Astrocyte (in vitro differentiated cells and primary cell): ENCODE data around the gene RNH1. TPM values are rescaled to one million over a fixed set of nuclear protein-coding genes. Genes with fewer than 3 reads are reported as not detected.
A peak's percentile ranks its signal among the peaks of the same experiment; 100 is the strongest.

ENCODE experiments used
- DNase-seq: peaks from one replicate; pipeline ENCODE4 v3.0.0-alpha.2; 2010; ENCODE audit warnings: low read depth
- FAIRE-seq: peaks from 2 replicates; lab custom pipeline; 2011; peaks lifted over from hg19 to GRCh38; lab: Jason Lieb, UNC
- H2AFZ ChIP-seq: 2 replicates; pipeline ENCODE4 v1.6.0; 2012; ENCODE audit warnings: low read depth, low read length, inconsistent platforms
- H3K27ac ChIP-seq: 2 replicates; pipeline ENCODE4 v1.5.1; 2011; ENCODE audit warnings: low read depth, low read length, inconsistent platforms
- H3K27me3 ChIP-seq: 2 replicates; pipeline ENCODE4 v1.6.0; 2011; ENCODE audit warnings: low read length, inconsistent platforms; ENCODE audit not compliant: insufficient read depth
- H3K36me3 ChIP-seq: 2 replicates; pipeline ENCODE4 v1.5.1; 2011; ENCODE audit warnings: low read length, inconsistent platforms; ENCODE audit not compliant: insufficient read depth
- H3K4me1 ChIP-seq: 2 replicates; pipeline ENCODE4 v1.5.1; 2011; ENCODE audit warnings: low read length, inconsistent platforms; ENCODE audit not compliant: insufficient read depth
- H3K4me2 ChIP-seq: 2 replicates; pipeline ENCODE4 v1.6.0; 2012; ENCODE audit warnings: low read length, inconsistent platforms
- H3K4me3 ChIP-seq: 2 replicates; pipeline ENCODE4 v1.5.1; 2011; ENCODE audit warnings: low read depth, mild to moderate bottlenecking, low read length, inconsistent platforms; ENCODE audit not compliant: insufficient read depth
- H3K79me2 ChIP-seq: 2 replicates; pipeline ENCODE4 v1.6.0; 2012; ENCODE audit warnings: mild to moderate bottlenecking, low read length, inconsistent platforms; ENCODE audit not compliant: insufficient read depth
- H3K9ac ChIP-seq: 2 replicates; pipeline ENCODE4 v1.6.0; 2012; ENCODE audit warnings: mild to moderate bottlenecking, low read length, inconsistent platforms
- H3K9me3 ChIP-seq: 2 replicates; pipeline ENCODE4 v1.5.1; 2012; ENCODE audit warnings: low read depth, mild to moderate bottlenecking, low read length, inconsistent platforms; ENCODE audit not compliant: insufficient read depth
- H4K20me1 ChIP-seq: 2 replicates; pipeline ENCODE4 v1.6.0; 2012; ENCODE audit warnings: low read length, inconsistent platforms; ENCODE audit not compliant: insufficient read depth
- H3K27ac Mint-ChIP-seq: one replicate; pipeline ENCODE4 v1.8.0; 2021; ENCODE audit warnings: mild to moderate bottlenecking, mixed read lengths; ENCODE audit not compliant: unreplicated experiment
- H3K27me3 Mint-ChIP-seq: one replicate; pipeline ENCODE4 v1.8.0; 2021; ENCODE audit warnings: low read depth, mixed read lengths; ENCODE audit not compliant: unreplicated experiment
- H3K36me3 Mint-ChIP-seq: one replicate; pipeline ENCODE4 v1.8.0; 2021; ENCODE audit warnings: low read depth, mixed read lengths; ENCODE audit not compliant: unreplicated experiment
- H3K4me1 Mint-ChIP-seq: one replicate; pipeline ENCODE4 v1.8.0; 2021; ENCODE audit warnings: low read depth, mixed read lengths; ENCODE audit not compliant: unreplicated experiment
- H3K4me3 Mint-ChIP-seq: one replicate; pipeline ENCODE4 v1.8.0; 2021; ENCODE audit warnings: mild to moderate bottlenecking, moderate library complexity, mixed read lengths; ENCODE audit not compliant: unreplicated experiment
- H3K9me3 Mint-ChIP-seq: one replicate; pipeline ENCODE4 v1.8.0; 2021; ENCODE audit warnings: mild to moderate bottlenecking, mixed read lengths; ENCODE audit not compliant: unreplicated experiment
- EZH2 ChIP-seq: IDR thresholded peaks from 2 replicates; pipeline ENCODE4 v1.6.1; 2012; ENCODE audit warnings: mild to moderate bottlenecking, low read length, inconsistent platforms; ENCODE audit not compliant: insufficient read depth
- total RNA-seq: library from RNA; stranded (reverse); gene quantifications from 2 replicates; pipeline ENCODE4 v1.2.1, GENCODE V29; 2021
- TF ChIP-seq, protein P1 (sequence below): IDR thresholded peaks from 2 replicates; pipeline ENCODE4 v1.5.1; 2011; ENCODE audit warnings: low read depth, mild to moderate bottlenecking, inconsistent platforms, low read length, moderate library complexity; ENCODE audit not compliant: insufficient read depth

The RNH1 gene
- total RNA-seq, 1 donor from 2014 or later = 117 TPM

DNA sequence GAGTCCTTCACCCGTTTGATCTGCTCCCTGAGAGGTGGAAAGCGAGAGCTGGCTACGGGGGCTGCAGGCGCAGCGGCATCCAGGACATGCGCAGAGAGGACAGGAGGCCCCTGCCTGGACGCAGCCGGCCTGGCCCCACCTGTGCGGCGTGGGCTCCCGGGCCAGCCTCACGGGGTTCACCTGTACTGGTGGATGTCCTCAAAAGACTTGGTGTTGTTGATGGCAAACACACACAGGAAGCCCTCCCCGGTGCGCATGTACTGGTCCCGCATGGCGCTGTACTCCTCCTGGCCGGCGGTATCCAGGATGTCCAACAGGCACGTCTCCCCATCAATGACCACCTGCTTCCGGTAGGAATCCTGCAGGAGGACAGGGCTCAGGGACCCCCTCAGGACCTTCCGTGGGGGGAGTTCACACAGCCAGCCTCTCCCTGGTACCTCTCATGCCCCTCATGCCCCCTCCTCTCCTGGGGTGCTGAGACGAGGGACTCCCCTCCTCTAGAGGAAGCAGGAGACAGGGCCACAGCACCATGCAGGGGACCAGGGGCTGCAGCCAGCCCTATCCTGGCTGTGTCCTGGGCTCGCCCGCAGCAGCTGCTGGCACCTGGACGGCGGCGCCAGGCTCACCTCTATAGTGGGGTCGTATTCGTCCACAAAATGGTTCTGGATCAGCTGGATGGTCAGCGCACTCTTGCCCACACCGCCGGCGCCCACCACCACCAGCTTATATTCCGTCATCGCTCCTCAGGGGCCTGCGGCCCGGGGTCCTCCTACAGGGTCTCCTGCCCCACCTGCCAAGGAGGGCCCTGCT, 26.7 kb upstream of the RNH1 start:
- TF ChIP-seq, protein P1, sequence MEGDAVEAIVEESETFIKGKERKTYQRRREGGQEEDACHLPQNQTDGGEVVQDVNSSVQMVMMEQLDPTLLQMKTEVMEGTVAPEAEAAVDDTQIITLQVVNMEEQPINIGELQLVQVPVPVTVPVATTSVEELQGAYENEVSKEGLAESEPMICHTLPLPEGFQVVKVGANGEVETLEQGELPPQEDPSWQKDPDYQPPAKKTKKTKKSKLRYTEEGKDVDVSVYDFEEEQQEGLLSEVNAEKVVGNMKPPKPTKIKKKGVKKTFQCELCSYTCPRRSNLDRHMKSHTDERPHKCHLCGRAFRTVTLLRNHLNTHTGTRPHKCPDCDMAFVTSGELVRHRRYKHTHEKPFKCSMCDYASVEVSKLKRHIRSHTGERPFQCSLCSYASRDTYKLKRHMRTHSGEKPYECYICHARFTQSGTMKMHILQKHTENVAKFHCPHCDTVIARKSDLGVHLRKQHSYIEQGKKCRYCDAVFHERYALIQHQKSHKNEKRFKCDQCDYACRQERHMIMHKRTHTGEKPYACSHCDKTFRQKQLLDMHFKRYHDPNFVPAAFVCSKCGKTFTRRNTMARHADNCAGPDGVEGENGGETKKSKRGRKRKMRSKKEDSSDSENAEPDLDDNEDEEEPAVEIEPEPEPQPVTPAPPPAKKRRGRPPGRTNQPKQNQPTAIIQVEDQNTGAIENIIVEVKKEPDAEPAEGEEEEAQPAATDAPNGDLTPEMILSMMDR = no peak
- TF ChIP-seq EZH2 = no peak
- Histone ChIP-seq H3K9ac (peak overlapping the region; percentile 86), H3K4me3 (peak overlapping the region; percentile 78), H3K27ac (no peak overlapping the region), H3K4me2 (peak overlapping the region; percentile 95), H3K9me3 (no peaks in the 10 kb centered on the region), H3K4me1 (peaks cover 26% of the 10 kb centered on the region), H3K27me3 (no peaks in the 10 kb centered on the region), H2AFZ (no peak overlapping the region), H3K36me3 (peaks cover 3% of the 10 kb centered on the region), H3K79me2 (peaks cover 20% of the 10 kb centered on the region), H4K20me1 (peaks cover 34% of the 10 kb centered on the region)
- Mint-ChIP-seq H3K4me1 (peaks cover 4% of the 10 kb centered on the region), H3K36me3 (no peaks in the 10 kb centered on the region), H3K4me3 (peak overlapping the region; percentile 78), H3K27ac (no peak overlapping the region), H3K9me3 (no peaks in the 10 kb centered on the region), H3K27me3 (peaks cover 2% of the 10 kb centered on the region)
- FAIRE-seq = no peak
- no peak for DNase-seq

DNA sequence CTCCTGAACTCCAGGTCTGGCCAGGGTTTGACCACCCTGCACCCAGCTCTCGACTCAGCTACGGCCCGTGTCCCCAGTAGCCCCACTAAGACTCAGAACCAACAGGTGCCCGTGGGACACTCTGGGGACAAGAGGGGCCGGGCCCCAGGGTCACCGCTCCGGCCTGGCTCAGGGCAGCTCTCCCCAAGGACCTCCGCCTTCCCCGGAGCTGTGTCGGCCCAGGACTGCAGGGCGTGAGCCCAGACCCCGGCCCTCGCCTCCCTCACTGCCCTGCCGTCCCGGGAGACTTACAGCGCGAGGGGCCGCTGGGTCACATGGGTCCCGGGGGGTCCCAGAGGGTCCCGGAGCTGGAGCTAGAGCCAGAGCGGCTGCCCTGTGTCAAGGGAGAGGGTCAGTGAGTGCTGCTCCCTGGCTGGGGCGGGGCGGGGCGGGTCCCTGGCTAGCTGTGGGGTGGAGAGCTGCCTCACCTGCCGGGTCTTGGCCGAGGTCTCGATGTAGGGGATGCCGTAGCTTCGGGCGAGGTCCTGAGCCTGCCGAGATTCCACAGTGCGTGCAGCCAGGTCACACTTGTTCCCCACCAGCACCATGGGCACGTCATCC, 26.0 kb upstream of the RNH1 start:
- no peak overlapping the region for H3K4me3 ChIP-seq
- H2AFZ ChIP-seq = no peak overlapping the region
- H3K4me1 ChIP-seq = peaks cover 26% of the 10 kb centered on the region
- H3K4me2 ChIP-seq = no peak overlapping the region
- FAIRE-seq = no peak
- no peaks in the 10 kb centered on the region for H3K36me3 Mint-ChIP-seq
- H3K9ac ChIP-seq = no peak overlapping the region
- no peaks in the 10 kb centered on the region for H3K9me3 ChIP-seq
- peaks cover 34% of the 10 kb centered on the region for H4K20me1 ChIP-seq
- TF ChIP-seq, protein P1 = no peak
- no peak for TF ChIP-seq EZH2
- H3K27ac Mint-ChIP-seq = no peak overlapping the region
- peaks cover 4% of the 10 kb centered on the region for H3K4me1 Mint-ChIP-seq
- H3K9me3 Mint-ChIP-seq = no peaks in the 10 kb centered on the region
- H3K27ac ChIP-seq = no peak overlapping the region
- H3K4me3 Mint-ChIP-seq = no peak overlapping the region
- H3K27me3 Mint-ChIP-seq = no peaks in the 10 kb centered on the region
- no peak for DNase-seq
- H3K27me3 ChIP-seq = no peaks in the 10 kb centered on the region
- H3K79me2 ChIP-seq = peaks cover 20% of the 10 kb centered on the region
- peaks cover 3% of the 10 kb centered on the region for H3K36me3 ChIP-seq

DNA sequence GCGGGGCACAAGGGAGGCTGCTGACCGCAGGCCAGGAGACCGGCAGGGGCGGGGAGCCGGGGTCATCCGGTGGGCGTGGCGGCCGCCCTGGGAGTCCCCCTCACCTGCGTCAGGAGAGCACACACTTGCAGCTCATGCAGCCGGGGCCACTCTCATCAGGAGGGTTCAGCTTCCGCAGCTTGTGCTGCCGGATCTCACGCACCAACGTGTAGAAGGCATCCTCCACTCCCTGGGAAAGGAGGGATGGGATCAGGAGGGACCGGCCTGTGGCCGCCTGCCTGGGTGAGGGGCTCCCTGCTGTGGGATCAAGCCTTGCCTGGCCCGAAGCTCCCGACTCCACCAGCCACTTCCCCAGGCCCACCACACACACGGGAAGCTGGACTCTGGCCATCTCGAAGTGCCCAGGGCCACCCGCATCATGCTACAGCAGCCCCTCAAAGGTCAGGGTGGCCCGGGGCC, 25.5 kb upstream of the RNH1 start:
- no peaks in the 10 kb centered on the region for H3K9me3 Mint-ChIP-seq
- H3K79me2 ChIP-seq = peaks cover 20% of the 10 kb centered on the region
- peaks cover 3% of the 10 kb centered on the region for H3K36me3 ChIP-seq
- FAIRE-seq (no peak), DNase-seq (no peak)
- H3K9me3 ChIP-seq = no peaks in the 10 kb centered on the region
- H3K4me2 ChIP-seq = no peak overlapping the region
- peaks cover 4% of the 10 kb centered on the region for H3K4me1 Mint-ChIP-seq
- H2AFZ ChIP-seq = no peak overlapping the region
- H4K20me1 ChIP-seq = peaks cover 34% of the 10 kb centered on the region
- no peaks in the 10 kb centered on the region for H3K27me3 Mint-ChIP-seq
- peaks cover 23% of the 10 kb centered on the region for H3K4me1 ChIP-seq
- H3K27ac Mint-ChIP-seq = no peak overlapping the region
- no peak overlapping the region for H3K27ac ChIP-seq
- TF ChIP-seq, protein P1 = no peak
- TF ChIP-seq EZH2 = no peak
- H3K4me3 ChIP-seq = no peak overlapping the region
- H3K4me3 Mint-ChIP-seq = no peak overlapping the region
- H3K36me3 Mint-ChIP-seq = no peaks in the 10 kb centered on the region
- H3K27me3 ChIP-seq = no peaks in the 10 kb centered on the region
- H3K9ac ChIP-seq = no peak overlapping the region
